ENCODE data around the gene OSTC. TPM values are rescaled to one million over a fixed set of nuclear protein-coding genes. Genes with fewer than 3 reads are reported as not detected.

OSTC gene
- total RNA-seq, 4 donors from 2014 or later = 82.9 to 1,618 (median 118) TPM

DNA sequence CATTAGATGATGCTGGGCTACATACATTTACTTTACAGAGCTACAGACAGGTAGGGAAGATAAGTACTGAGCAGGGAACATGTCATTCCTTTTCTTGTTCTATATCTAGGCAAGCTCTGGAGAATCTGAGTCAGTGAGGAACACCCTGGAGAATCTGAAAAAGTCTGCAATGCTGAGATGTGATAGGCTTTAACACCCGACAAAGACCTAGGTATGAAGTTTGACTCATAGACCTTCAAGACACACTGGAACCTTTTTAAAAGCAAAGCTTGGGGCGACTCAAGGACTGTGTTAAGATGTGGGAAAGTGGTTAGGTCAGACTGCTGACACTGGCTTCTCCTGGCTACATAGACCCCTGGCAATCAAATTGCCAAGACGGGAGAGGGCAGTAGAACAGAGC is 42.8 kb downstream of the OSTC start:
- H3K27ac ChIP-seq = no peak overlapping the region
- intact Hi-C loops (cut with DNase I) = no loop called here
- H3K4me1 ChIP-seq = no peaks in the 10 kb centered on the region
- no peaks in the 10 kb centered on the region for H3K36me3 ChIP-seq
- WGBS, 2 donors = 88 to 89% methylated on average over 3 of the region's 3 CpGs
- TF ChIP-seq, protein P1, sequence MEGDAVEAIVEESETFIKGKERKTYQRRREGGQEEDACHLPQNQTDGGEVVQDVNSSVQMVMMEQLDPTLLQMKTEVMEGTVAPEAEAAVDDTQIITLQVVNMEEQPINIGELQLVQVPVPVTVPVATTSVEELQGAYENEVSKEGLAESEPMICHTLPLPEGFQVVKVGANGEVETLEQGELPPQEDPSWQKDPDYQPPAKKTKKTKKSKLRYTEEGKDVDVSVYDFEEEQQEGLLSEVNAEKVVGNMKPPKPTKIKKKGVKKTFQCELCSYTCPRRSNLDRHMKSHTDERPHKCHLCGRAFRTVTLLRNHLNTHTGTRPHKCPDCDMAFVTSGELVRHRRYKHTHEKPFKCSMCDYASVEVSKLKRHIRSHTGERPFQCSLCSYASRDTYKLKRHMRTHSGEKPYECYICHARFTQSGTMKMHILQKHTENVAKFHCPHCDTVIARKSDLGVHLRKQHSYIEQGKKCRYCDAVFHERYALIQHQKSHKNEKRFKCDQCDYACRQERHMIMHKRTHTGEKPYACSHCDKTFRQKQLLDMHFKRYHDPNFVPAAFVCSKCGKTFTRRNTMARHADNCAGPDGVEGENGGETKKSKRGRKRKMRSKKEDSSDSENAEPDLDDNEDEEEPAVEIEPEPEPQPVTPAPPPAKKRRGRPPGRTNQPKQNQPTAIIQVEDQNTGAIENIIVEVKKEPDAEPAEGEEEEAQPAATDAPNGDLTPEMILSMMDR (IDR thresholded peaks at IDR 0.05) = no peak
- TF ChIP-seq POLR2A (IDR thresholded peaks at IDR 0.05) = no peak
- no peak for DNase-seq
- H3K4me3 ChIP-seq (replicated peaks in 1 of 3) = no peak overlapping the region
- H3K27me3 ChIP-seq = no peaks in the 10 kb centered on the region
- no peaks in the 10 kb centered on the region for H3K9me3 ChIP-seq

DNA sequence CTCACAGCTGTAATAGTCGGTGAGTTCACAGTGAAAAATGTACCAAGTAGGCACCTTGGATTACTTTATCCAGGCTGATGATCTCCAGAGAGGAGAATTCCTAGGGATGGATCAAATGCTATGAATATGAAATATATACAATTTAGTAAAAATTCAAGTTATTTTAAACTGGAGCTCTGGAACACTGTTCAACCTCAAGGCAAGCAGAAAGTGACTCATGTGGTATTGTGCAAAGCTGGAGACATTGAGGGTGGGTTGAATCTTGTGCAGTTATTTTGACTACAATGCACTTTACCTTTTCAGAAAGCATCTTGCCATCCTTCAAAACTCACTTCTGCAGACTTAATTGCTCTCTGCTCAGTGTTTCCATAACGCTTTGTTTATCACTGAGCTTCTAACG is 43.4 kb downstream of the OSTC start:
- no peak for TF ChIP-seq POLR2A (IDR thresholded peaks at IDR 0.05)
- TF ChIP-seq, protein P1 (IDR thresholded peaks at IDR 0.05) = no peak
- intact Hi-C loops (cut with DNase I) = no loop called here
- no peak for DNase-seq
- no peaks in the 10 kb centered on the region for H3K4me1 ChIP-seq
- H3K27me3 ChIP-seq = no peaks in the 10 kb centered on the region
- H3K4me3 ChIP-seq (replicated peaks in 1 of 3) = no peak overlapping the region
- 73 to 80% methylated on average over 3 of the region's 3 CpGs for WGBS, 2 donors
- H3K27ac ChIP-seq = no peak overlapping the region
- H3K9me3 ChIP-seq = no peaks in the 10 kb centered on the region
- H3K36me3 ChIP-seq = no peaks in the 10 kb centered on the region

DNA sequence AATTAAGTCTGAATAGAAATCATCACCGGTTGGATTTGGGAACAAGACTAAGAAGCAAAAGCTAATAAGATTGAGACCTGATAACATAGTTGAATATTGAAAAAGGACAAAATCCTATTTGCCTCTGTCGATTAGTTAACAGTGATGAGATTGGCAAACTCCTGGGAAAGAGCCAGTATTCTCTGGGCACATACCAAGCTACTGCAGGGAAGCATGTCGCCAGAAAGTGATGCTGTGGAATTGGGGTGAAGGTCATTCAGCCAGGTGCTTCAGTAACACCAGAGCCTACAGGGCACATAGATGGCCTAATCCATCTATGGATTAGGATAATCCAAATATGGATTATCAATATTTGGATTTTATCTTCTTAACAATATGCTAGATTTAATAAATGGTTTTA is 44.0 kb downstream of the OSTC start:
- WGBS, 2 donors = 42 to 48% methylated on average over 3 of the region's 3 CpGs
- Histone ChIP-seq H3K27me3 (no peaks in the 10 kb centered on the region), H3K27ac (no peak overlapping the region), H3K4me1 (no peaks in the 10 kb centered on the region), H3K36me3 (no peaks in the 10 kb centered on the region), H3K4me3 (replicated peaks in 1 of 3) (no peak overlapping the region), H3K9me3 (no peaks in the 10 kb centered on the region)
- intact Hi-C loops (cut with DNase I) = no loop called here
- TF ChIP-seq, protein P1 (IDR thresholded peaks at IDR 0.05) = no peak
- no peak for TF ChIP-seq POLR2A (IDR thresholded peaks at IDR 0.05)
- no peak for DNase-seq

DNA sequence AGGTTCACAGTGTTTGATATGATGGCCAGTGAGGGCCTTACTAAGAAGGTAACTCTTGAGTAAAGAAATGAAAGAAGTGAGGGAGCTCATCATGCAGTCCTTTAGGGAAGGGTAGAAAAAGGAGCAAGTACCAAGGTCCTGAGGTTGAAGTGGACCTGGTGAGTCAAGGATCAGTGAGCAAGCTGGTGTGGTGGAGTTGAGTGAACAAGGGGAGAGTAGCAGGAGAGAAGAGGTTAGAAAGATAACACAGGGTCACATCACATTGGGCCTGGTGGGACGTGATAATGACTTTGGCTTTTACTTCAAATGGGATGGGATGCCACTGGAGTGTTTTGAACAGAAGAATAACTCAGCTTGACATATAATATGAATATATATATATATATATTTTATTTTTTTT is 44.7 kb downstream of the OSTC start:
- intact Hi-C loops (cut with DNase I) = no loop called here
- Histone ChIP-seq H3K27ac (no peak overlapping the region), H3K27me3 (no peaks in the 10 kb centered on the region), H3K4me1 (no peaks in the 10 kb centered on the region), H3K9me3 (no peaks in the 10 kb centered on the region), H3K4me3 (replicated peaks in 1 of 3) (no peak overlapping the region), H3K36me3 (no peaks in the 10 kb centered on the region)
- TF ChIP-seq POLR2A (IDR thresholded peaks at IDR 0.05) = no peak
- TF ChIP-seq, protein P1 (IDR thresholded peaks at IDR 0.05) = no peak
- no peak for DNase-seq
- WGBS, 2 donors = 92 to 98% methylated on average over 1 of the region's 1 CpG

DNA sequence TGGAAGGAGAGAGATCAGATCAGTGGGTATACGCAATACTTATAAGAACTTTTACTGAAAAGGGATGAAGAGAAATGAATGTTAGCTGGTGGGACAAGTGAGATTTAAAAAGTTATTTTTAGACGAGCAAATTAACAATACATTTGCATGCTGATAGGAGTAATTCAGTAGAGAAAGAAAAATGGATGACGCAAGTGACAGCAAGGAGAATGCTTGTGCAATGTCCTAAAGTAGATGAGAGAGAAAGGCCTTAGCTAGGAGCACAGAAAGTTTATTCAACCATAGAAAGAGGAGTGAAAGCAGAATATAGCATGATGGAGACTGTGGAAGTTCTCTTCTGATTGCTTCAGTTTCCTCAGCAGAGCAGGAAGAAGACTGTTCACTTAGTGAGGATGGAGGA is 45.8 kb downstream of the OSTC start:
- Histone ChIP-seq H3K9me3 (no peaks in the 10 kb centered on the region), H3K4me3 (replicated peaks in 1 of 3) (no peak overlapping the region), H3K27ac (no peak overlapping the region), H3K27me3 (no peaks in the 10 kb centered on the region), H3K4me1 (no peaks in the 10 kb centered on the region), H3K36me3 (no peaks in the 10 kb centered on the region)
- intact Hi-C loops (cut with DNase I) = no loop called here
- TF ChIP-seq, protein P1 (IDR thresholded peaks at IDR 0.05) = no peak
- TF ChIP-seq POLR2A (IDR thresholded peaks at IDR 0.05) = no peak
- 83 to 85% methylated on average over 3 of the region's 3 CpGs for WGBS, 2 donors
- no peak for DNase-seq
